ENCODE results near the gene DENND1A.
"Not testable (repeated sequence)": the region's sequence is repeated elsewhere in the genome, so short reads cannot be mapped to it uniquely, and the experiment has no call there.

Gene DENND1A

GRCh38 chr9:123929870-123930831, at the start of gene DENND1A:
Gene DENND1A, minus strand, starts transcription at chr9:123930126. Its CDS starts 221 bp downstream, at chr9:123929905.
- peak; percentile 69 to 91 (median 74) for DNase-seq (ENCODE audit: low read depth in 2 of 3, low spot score in 2 of 3)

- DNase-seq (ENCODE audit: low read depth in 2 of 3, low spot score in 2 of 3) = no peak
These were observed 49.1 kb upstream of the DENND1A start for GRCh38 chr9:123978981-123979380.

GRCh38 chr9:123976579-123976978, 46.7 kb upstream of the DENND1A start:
- DNase-seq (ENCODE audit: low read depth in 2 of 3, low spot score in 2 of 3) = not testable (repeated sequence)

GRCh38 chr9:123975871-123976270, 45.9 kb upstream of the DENND1A start:
- no peak for DNase-seq (ENCODE audit: low read depth in 2 of 3, low spot score in 2 of 3)

- no peak for DNase-seq (ENCODE audit: low read depth in 2 of 3, low spot score in 2 of 3)
These were observed 44.5 kb upstream of the DENND1A start for GRCh38 chr9:123974471-123974870.

- no peak for DNase-seq (ENCODE audit: low read depth in 2 of 3, low spot score in 2 of 3)
These were observed 43.8 kb upstream of the DENND1A start for GRCh38 chr9:123973590-123974223.

GRCh38 chr9:123972618-123973017, 42.7 kb upstream of the DENND1A start:
- DNase-seq (ENCODE audit: low read depth in 2 of 3, low spot score in 2 of 3) = no peak

- DNase-seq (ENCODE audit: low read depth in 2 of 3, low spot score in 2 of 3) = no peak
These were observed 37.4 kb upstream of the DENND1A start for GRCh38 chr9:123967323-123967722.

GRCh38 chr9:123965801-123966686, 36.1 kb upstream of the DENND1A start:
- no peak for DNase-seq (ENCODE audit: low read depth in 2 of 3, low spot score in 2 of 3)

GRCh38 chr9:123964761-123965160, 34.8 kb upstream of the DENND1A start:
- DNase-seq (ENCODE audit: low read depth in 2 of 3, low spot score in 2 of 3) = no peak

- DNase-seq (ENCODE audit: low read depth in 2 of 3, low spot score in 2 of 3) = no peak
These were observed 31.0 kb upstream of the DENND1A start for GRCh38 chr9:123960965-123961364.

- DNase-seq (ENCODE audit: low read depth in 2 of 3, low spot score in 2 of 3) = no peak
These were observed 30.4 kb upstream of the DENND1A start for GRCh38 chr9:123960366-123960765.

GRCh38 chr9:123959787-123960186, 29.9 kb upstream of the DENND1A start:
- DNase-seq (ENCODE audit: low read depth in 2 of 3, low spot score in 2 of 3) = no peak

- DNase-seq (ENCODE audit: low read depth in 2 of 3, low spot score in 2 of 3) = no peak
These were observed 27.8 kb upstream of the DENND1A start for GRCh38 chr9:123957731-123958130.

GRCh38 chr9:123957168-123957721, 27.3 kb upstream of the DENND1A start:
- no peak for DNase-seq (ENCODE audit: low read depth in 2 of 3, low spot score in 2 of 3)

GRCh38 chr9:123955637-123956036, 25.7 kb upstream of the DENND1A start:
- no peak for DNase-seq (ENCODE audit: low read depth in 2 of 3, low spot score in 2 of 3)

GRCh38 chr9:123954518-123955280, 24.8 kb upstream of the DENND1A start:
- no peak for DNase-seq (ENCODE audit: low read depth in 2 of 3, low spot score in 2 of 3)

GRCh38 chr9:123952641-123953495, 22.9 kb upstream of the DENND1A start:
- no peak for DNase-seq (ENCODE audit: low read depth in 2 of 3, low spot score in 2 of 3)

- no peak for DNase-seq (ENCODE audit: low read depth in 2 of 3, low spot score in 2 of 3)
These were observed 18.4 kb upstream of the DENND1A start for GRCh38 chr9:123948286-123948685.
